Activated CD4-positive, alpha-beta T cell treated with anti-CD3 and anti-CD28 coated beads, Interleukin-2, amount 50 U/mL, for 1 hour (primary cell): Measurements from ENCODE around the gene ZNF141.
A peak's percentile ranks its signal among the peaks of the same experiment; 100 is the strongest.
"Not testable (repeated sequence)": the region's sequence is repeated elsewhere in the genome, so short reads cannot be mapped to it uniquely, and the experiment has no call there.

Experiments used
- DNase-seq: peaks from one replicate; pipeline ENCODE4 v3.0.0-alpha.2; 2020

ZNF141 gene

GRCh38 chr4:337143-337931, at the start of gene ZNF141:
ZNF141 (plus strand) TSS chr4:337814; CDS start chr4:337984, 170 bp downstream.
- peak; percentile 85 for DNase-seq

DNA sequence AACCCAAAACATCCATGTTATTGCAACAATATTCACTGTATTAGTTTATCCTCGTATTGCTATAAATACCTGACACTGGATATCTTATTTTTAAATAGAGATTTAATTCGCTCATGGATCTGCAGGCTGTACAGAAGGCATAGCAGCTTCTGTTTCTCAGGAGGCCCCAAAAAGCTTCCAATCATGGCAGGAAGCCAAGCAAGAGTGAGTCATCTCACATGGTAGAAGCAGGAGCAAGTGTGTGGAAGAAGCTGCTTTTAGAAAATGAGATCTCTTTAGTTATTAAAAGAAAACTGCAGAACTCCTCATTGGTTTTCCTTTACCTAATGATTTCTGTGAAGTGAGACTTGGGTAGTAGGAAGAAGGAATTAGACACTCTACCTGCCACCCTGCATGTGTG, 48.7 kb upstream of the ZNF141 start:
- no peak for DNase-seq

DNA sequence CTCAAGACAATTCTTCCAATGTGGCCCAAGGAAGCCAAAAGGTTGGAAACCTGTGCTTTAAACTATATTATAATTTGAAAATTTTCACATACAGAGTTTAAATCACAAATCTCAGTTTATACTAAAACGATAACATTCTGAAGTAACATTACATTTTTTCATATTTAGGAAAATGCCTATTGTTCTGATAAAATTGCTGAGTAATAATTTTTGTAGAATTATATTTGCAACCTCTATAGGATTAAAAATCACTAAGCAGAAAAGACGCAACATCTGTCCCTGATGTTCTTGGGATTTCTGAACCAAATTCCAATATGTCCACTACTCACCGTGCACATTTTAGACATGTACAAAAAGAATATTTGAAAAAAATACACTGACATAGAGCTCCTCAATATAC, 42.9 kb upstream of the ZNF141 start:
- DNase-seq = no peak

- DNase-seq = no peak
Observed at GRCh38 chr4:302381-302780, 35.2 kb upstream of the ZNF141 start.

- DNase-seq = not testable (repeated sequence)
Observed at GRCh38 chr4:304516-304915, 33.1 kb upstream of the ZNF141 start.

GRCh38 chr4:304969-305680, 32.5 kb upstream of the ZNF141 start, which contains the start of gene ZNF732:
ZNF732 (minus strand) TSS chr4:305474; CDS start chr4:305310, 164 bp downstream.
- no peak for DNase-seq

- DNase-seq = no peak
Observed at GRCh38 chr4:306551-306961, 31.1 kb upstream of the ZNF141 start.

GRCh38 chr4:309807-310206, 27.8 kb upstream of the ZNF141 start:
- no peak for DNase-seq

- no peak for DNase-seq
Observed at GRCh38 chr4:314296-314903, 23.2 kb upstream of the ZNF141 start.

DNA sequence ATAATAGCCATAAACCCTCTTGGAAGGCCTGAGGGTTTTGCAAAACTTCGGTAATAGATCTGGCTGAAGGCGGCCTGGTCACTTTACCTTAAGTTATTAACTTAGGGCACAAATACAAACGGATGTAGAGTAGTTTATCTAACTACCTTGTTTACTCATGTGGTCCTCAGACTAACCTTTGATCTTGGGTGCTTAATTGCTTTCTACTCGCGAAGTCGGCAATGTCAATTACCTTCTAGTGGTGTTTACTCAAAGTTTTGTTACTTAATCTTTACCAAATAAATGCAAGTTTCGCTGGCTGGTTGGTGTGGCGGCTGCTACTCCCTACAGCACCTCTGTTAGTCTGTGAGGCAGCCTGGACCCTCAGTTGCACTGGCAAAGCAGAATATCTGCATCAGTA, 8.9 kb upstream of the ZNF141 start:
- no peak for DNase-seq

DNA sequence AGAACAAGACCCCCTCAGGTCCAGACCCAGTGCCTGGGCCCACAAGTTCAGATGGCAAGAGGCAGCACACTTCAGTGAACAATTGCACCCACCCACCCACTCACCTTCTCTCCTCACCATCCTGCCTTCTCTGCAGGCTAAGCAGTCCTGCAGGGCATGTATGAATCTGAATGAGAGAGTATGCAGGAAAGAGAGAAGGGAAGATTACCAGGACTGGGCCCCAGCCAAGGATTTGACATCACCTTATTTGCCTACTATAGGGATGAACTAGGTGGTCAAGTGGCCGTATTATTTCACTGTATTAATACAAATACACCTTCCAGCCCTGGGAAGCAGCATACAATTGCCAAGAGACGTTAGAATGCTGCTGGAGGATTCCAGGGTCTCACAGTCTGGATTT, 2.1 kb upstream of the ZNF141 start:
- DNase-seq = no peak

DNA sequence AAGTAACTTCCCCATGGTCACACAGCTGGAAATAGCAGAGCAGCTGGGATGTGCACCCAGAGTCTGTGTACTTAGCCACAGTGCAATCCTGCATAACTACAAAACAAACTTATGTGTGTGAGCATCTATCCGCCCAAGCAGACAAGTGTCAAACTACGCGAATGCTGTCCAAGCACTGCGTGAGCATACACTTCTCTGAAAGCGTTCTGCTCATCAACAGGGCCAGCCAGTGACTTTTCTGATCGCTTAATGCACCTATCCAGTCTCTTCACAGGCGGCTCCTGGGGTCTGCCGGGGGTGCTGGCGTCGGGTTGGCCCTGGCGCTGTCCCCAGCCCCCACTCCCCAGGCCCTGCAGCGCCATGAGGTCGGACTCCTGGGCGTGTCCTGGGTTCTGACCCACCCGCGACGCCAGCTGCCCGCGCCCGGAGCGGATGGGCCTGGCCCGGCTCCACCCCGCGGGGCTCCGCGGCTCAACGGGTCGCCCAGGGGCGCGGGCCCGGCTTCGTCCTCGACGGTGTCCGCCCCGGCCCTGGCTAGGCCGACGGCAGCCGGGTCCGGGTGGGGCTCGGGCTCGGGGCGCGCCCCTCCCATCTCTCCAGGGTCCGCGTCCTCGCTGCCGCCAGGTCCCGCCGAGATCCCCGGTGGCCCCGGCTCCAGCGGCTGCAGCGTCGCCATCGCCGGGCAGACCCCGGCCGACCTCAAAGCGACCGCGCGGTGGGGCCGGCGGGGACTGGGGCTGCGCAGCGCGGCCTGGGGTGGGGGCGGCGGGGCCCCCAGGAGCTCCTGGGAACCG, 1.3 kb upstream of the ZNF141 start:
- no peak for DNase-seq

DNA sequence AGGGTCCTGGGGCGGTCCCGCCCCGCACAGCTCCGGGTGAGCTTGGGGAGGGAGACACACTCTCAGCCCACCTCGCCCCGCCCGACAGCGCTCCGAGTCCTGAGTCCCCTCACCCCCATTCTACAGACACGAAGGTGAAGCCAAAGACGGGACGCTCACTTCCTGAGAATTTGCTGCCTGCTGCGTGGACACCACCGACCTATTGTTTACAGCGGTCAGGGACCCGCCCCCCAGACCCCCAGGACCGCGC, 796 bp upstream of the ZNF141 start:
- DNase-seq = no peak

DNA sequence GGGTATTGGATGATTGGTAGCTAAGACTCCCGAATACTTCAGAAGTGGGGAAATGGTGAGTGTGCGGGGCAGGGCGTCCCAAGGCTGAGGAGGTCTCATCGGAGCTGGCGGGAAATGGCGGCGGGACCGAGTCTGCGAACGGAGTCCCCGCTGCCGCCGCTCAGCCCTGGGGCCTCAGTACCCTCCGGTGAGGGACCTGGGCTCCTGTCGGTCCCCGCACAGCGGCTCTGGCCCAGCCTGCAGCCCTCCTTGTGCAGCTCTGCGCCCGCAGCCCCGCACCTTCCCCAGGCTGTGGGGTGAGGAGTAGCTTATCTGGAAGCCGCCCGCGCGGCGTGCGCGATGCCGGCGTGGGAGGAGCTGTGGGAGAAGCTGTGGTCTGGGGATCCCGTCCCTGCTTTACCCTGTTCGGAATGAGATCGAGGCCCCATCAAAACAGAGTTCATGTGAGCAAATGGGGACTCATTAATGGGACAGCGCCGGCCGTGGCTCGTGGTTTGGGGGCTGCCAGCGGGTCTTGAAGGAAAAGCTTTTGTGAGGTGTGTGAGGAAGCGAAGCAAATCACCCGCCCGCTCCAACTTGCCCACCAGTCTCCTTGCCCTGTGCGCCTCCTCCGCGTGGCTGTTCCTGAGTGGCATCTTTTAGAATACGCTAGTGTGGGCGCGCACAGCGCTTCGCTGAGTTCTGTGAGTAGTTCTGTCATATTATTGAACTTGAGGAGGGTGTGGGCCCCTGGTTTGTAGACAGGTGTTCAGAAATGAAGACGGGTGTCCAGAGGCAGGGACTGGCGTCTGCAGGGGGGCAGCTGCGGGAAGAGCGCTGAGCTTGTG, 531 bp downstream of the ZNF141 start:
- peak; percentile 39 for DNase-seq

GRCh38 chr4:338759-339097, 1.1 kb downstream of the ZNF141 start:
- DNase-seq = no peak

GRCh38 chr4:340011-340410, 2.4 kb downstream of the ZNF141 start:
- DNase-seq = no peak

GRCh38 chr4:373062-373839, 35.6 kb downstream of the ZNF141 start:
- no peak for DNase-seq

DNA sequence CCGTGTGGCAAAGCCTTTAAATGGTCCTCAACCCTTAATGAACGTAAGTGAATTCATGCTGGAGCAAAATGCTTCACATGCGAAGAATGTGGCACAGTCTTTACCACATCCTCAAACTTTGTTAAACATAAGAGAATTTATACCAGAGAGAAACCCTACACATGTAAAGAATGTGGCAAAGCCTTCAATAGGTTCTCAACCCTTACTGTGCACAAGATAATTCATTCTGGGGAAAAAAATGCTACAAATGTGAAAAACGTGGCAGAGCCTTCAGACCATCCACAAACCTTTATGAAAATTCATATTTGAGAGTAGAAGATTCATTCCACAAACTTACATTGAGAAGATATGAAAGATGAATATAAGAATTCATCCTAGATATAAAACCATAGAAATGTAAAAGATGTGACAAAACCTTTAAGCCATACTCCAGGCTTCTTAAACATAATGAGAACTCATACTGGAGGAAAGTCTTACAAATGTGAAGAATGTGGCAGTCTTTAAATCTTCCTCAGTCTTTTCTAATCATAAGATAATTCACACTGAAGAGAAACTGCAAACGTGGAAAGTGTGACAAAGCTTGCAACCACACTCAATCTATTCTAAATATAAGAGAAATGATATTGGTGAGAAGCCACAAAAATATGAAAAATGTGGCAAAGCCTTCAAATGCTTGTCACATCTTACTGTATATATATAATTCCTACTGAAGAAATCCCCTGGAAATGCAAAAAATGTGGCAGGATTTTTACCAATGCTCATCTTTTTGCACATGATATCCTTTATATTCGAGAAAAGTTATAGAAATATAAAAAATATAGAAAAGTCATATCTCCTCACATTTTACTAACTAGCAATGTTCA, 36.9 kb downstream of the ZNF141 start:
- DNase-seq = no peak

GRCh38 chr4:384311-385010, 46.8 kb downstream of the ZNF141 start:
- no peak for DNase-seq
